Lung (tissue), 12 donors: Measurements from ENCODE around the gene HMCN2. TPM values are rescaled to one million over a fixed set of nuclear protein-coding genes. Genes with fewer than 3 reads are reported as not detected.

Experiments used
- ATAC-seq: fragments of 200-7000 bp; cut with Tn5 transposase; one replicate; pipeline ENCODE4 v1.9.1; 2020; ENCODE audit warnings: moderate number of reproducible peaks; ENCODE audit not compliant: insufficient read depth, low FRiP score
- DNase-seq, 3 donors: peaks; one replicate each; pipeline ENCODE4 v3.0.0-alpha.2; 2013 to 2017
- H3K27ac ChIP-seq, 2 donors: one replicate each; pipeline ENCODE4 v1.5.1; 2013; ENCODE audit warnings: mild to moderate bottlenecking in 2 of 2, moderate library complexity in 2 of 2, control low read depth in 1 of 2, inconsistent platforms in 1 of 2, low read depth in 1 of 2, low read length in 1 of 2
- H3K27me3 ChIP-seq, 3 donors: one replicate each; pipeline ENCODE4 v1.5.1; 2013; ENCODE audit warnings: low read length in 2 of 3; ENCODE audit not compliant: control insufficient read depth in 3 of 3, insufficient read depth in 3 of 3
- H3K36me3 ChIP-seq, 4 donors: one replicate each; pipeline ENCODE4 v1.5.1; 2013; ENCODE audit warnings: low read length in 4 of 4, mild to moderate bottlenecking in 1 of 4, moderate library complexity in 1 of 4; ENCODE audit not compliant: control insufficient read depth in 4 of 4, insufficient read depth in 4 of 4
- H3K4me1 ChIP-seq, 5 donors: one replicate each; pipeline ENCODE4 v1.5.1; 2013; ENCODE audit warnings: low read length in 5 of 5, mild to moderate bottlenecking in 2 of 5, moderate library complexity in 1 of 5; ENCODE audit not compliant: control insufficient read depth in 5 of 5, insufficient read depth in 5 of 5
- H3K4me3 ChIP-seq: one replicate; pipeline ENCODE4 v1.5.1; 2013; ENCODE audit warnings: mild to moderate bottlenecking, control low read depth, moderate library complexity
- H3K9ac ChIP-seq, 2 donors: one replicate each; pipeline ENCODE4 v1.5.1; 2013; ENCODE audit warnings: low read length in 2 of 2, control low read depth in 1 of 2; ENCODE audit not compliant: insufficient read depth in 1 of 2
- H3K9me3 ChIP-seq, 4 donors: one replicate each; pipeline ENCODE4 v1.5.1; 2013; ENCODE audit warnings: low read length in 3 of 4, mild to moderate bottlenecking in 1 of 4, moderate library complexity in 1 of 4; ENCODE audit not compliant: control insufficient read depth in 4 of 4, insufficient read depth in 3 of 4
- WGBS, 2 donors: extraction: QIAGEN DNeasy Blood & Tissue Kit; methylation state at CpG; one replicate each; pipeline ENCODE4 v1.1.7; 2013; 5-methylcytosine and 5-hydroxymethylcytosine counted together
- polyA plus RNA-seq, 2 donors: library from polyadenylated mRNA; stranded (reverse); fragments of 200-250 nt; gene quantifications; one replicate each; pipeline ENCODE4 v1.2.1, GENCODE V29; 2013
- total RNA-seq, 2 donors: library from RNA; depleted of rRNA in 1 of 2; stranded (reverse); fragments of >200 nt in 1 of 2; gene quantifications; one replicate each; pipeline ENCODE4 v1.2.1, GENCODE V29; 2014 to 2021
- TF ChIP-seq, protein P1 (sequence below): IDR thresholded peaks from 2 replicates; pipeline ENCODE4 v1.5.1; 2012; ENCODE audit warnings: mild to moderate bottlenecking; ENCODE audit errors: control extremely low read depth, extremely low read depth
- donor health status: control.
- donor health status: control.
- donor health status: Bipolar disorder and iron deficiency.
- donor health status: healthy.
- donor health status: DM: yes; HTN: yes; CAD: no.

The HMCN2 gene
- total and polyA plus RNA-seq, 4 donors: 2.1 to 5.2 (median 3.7) TPM

DNA sequence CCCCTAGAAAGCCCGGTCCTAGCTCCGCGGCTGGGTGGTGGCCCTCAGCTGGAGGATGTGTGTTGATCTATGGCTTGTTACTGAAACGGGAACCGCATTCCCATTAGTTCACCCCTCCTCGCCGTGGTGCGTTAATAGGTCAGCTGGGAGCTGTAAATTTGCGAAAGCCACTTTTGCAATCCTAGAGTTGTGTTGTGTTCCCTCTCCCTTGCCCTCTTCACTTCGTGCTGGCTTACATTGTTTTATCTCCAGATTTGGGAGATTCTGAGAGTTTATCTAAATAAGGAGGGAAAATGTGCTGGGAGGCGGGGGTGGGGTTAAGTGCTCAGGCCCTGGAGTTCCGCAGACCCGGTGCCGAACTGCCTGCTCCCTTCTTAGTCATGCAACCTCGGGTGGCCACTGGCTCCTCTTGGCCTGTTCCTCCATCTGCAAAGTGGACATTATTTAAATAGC, 62.8 kb downstream of the HMCN2 start:
- Histone ChIP-seq H3K27me3 (peaks cover 0 to 59% (median 28%) of the 10 kb centered on the region in 3 donors), H3K36me3 (peaks cover 0 to 4% (median 0%) of the 10 kb centered on the region in 4 donors), H3K9me3 (peaks cover 0 to 3% (median 0%) of the 10 kb centered on the region in 4 donors), H3K4me3 (no peak overlapping the region), H3K27ac (no peak overlapping the region), H3K9ac (no peak overlapping the region), H3K4me1 (peaks cover 0 to 17% (median 2%) of the 10 kb centered on the region in 5 donors)
- TF ChIP-seq, protein P1, sequence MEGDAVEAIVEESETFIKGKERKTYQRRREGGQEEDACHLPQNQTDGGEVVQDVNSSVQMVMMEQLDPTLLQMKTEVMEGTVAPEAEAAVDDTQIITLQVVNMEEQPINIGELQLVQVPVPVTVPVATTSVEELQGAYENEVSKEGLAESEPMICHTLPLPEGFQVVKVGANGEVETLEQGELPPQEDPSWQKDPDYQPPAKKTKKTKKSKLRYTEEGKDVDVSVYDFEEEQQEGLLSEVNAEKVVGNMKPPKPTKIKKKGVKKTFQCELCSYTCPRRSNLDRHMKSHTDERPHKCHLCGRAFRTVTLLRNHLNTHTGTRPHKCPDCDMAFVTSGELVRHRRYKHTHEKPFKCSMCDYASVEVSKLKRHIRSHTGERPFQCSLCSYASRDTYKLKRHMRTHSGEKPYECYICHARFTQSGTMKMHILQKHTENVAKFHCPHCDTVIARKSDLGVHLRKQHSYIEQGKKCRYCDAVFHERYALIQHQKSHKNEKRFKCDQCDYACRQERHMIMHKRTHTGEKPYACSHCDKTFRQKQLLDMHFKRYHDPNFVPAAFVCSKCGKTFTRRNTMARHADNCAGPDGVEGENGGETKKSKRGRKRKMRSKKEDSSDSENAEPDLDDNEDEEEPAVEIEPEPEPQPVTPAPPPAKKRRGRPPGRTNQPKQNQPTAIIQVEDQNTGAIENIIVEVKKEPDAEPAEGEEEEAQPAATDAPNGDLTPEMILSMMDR: no peak
- 21 to 31% methylated on average over 15 of the region's 15 CpGs for WGBS, 2 donors
- ATAC-seq: no peak
- peak in 1 of 3 donors; percentile 26 for DNase-seq

DNA sequence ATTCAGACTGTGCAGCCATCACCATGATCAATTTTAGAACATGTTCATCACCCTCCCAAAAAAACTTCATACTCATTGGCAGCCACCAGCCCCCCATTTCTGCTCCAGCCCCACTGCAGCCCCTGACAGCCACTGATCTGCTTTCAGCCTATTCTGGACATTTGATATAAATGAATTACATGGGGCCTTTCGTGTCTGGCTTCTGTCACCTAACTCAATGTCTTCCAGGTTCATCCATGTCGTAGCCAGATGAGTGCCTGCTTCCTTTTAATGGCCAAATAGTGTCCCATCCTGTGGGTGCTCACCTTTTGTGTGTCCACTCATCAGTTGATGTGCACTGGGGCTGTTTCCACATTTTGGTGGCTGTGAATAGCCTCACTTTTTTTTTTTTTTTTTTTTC, 63.5 kb downstream of the HMCN2 start:
- no peak for DNase-seq
- H3K27ac ChIP-seq: no peak overlapping the region
- H3K4me3 ChIP-seq: no peak overlapping the region
- peaks cover 0 to 4% (median 0%) of the 10 kb centered on the region in 4 donors for H3K36me3 ChIP-seq
- 80 to 90% methylated on average over 2 of the region's 2 CpGs for WGBS, 2 donors
- H3K9ac ChIP-seq: no peak overlapping the region
- H3K9me3 ChIP-seq: peaks cover 0 to 3% (median 0%) of the 10 kb centered on the region in 4 donors
- peaks cover 0 to 18% (median 4%) of the 10 kb centered on the region in 5 donors for H3K4me1 ChIP-seq
- peaks cover 0 to 62% (median 28%) of the 10 kb centered on the region in 3 donors for H3K27me3 ChIP-seq
- ATAC-seq: no peak
- TF ChIP-seq, protein P1: no peak

DNA sequence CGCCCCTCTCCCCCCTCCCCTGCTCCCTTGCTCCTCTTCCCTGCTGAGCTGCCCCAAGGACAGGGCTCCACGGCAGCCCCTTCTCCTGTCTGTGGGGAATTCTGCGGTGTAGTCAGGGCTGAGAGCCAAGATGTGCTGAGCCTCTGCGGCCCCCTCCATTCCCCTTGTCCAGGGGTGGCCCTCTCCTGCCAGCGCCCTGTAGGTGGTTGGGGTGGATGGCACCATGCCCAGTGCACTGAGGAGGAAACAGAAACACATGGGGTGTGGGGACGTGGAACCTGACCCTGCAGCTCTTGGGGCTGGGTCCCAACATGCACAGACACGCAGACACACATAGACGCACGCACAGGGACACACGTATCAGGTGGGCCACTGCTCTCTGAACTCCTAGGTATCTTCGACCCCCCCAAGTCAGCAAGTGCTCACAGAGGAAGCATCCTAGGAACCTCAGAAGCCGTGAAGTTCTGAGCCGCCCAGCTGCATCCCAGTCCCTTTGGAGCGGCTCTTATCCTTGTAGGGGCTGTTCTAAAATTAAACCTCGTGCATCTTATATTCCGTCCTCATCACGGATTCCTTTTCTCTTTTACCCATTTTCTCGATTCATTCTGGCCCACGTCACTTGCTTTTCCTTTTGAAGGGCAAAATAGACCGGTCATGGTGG, 64.8 kb downstream of the HMCN2 start:
- peaks cover 0 to 18% (median 4%) of the 10 kb centered on the region in 5 donors for H3K4me1 ChIP-seq
- WGBS, 2 donors: 72 to 73% methylated on average over 20 of the region's 20 CpGs
- DNase-seq: no peak

More for the DNA sequence above, 64.8 kb downstream of the HMCN2 start:
- Histone ChIP-seq H3K27me3 (peaks cover 0 to 60% (median 28%) of the 10 kb centered on the region in 3 donors), H3K9me3 (peaks cover 0 to 3% (median 0%) of the 10 kb centered on the region in 4 donors), H3K27ac (no peak overlapping the region), H3K9ac (no peak overlapping the region), H3K4me3 (no peak overlapping the region), H3K36me3 (peaks cover 0 to 4% (median 0%) of the 10 kb centered on the region in 4 donors)
- TF ChIP-seq, protein P1: no peak
- no peak for ATAC-seq
